Measurements from ENCODE around the gene MBOAT7. TPM values are rescaled to one million over a fixed set of nuclear protein-coding genes. Genes with fewer than 3 reads are reported as not detected.

The MBOAT7 gene
- polyA plus RNA-seq, 2 of the 4 experiments (the other 2 are of a cell fraction) = 42.1 to 142 TPM

- TF ChIP-seq PBX3 (IDR thresholded peaks at IDR 0.05) (no peak), FOSB (CRISPR knock-in tag; IDR thresholded peaks at IDR 0.05) (no peak), JUNB (IDR thresholded peaks at IDR 0.05) (no peak), BHLHE40 (IDR thresholded peaks at IDR 0.05; ENCODE audit: low read depth, low read length) (no peak), NFE2L2 (conservative IDR thresholded peaks at IDR 0.05; ENCODE audit: low read length) (no peak), RCOR1 (IDR thresholded peaks at IDR 0.05; ENCODE audit: low read depth, low read length) (no peak), MYC (IDR thresholded peaks at IDR 0.05; ENCODE audit: borderline replicate concordance, low read length) (no peak), GATA3 (IDR thresholded peaks at IDR 0.05; ENCODE audit: borderline replicate concordance) (no peak), NR3C1 (IDR thresholded peaks at IDR 0.05) (no peak), ATOH8 (CRISPR knock-in tag; IDR thresholded peaks at IDR 0.05; ENCODE audit: low read depth) (no peak), SREBF2 (IDR thresholded peaks at IDR 0.05) (no peak), CEBPB (IDR thresholded peaks at IDR 0.05) (no peak), CHD2 (IDR thresholded peaks at IDR 0.05; ENCODE audit: low read length, partially characterized antibody) (peak; percentile 7), HEYL (CRISPR knock-in tag; IDR thresholded peaks at IDR 0.05) (no peak), HDAC2 (IDR thresholded peaks at IDR 0.05) (no peak)
- TF ChIP-seq, protein P1, sequence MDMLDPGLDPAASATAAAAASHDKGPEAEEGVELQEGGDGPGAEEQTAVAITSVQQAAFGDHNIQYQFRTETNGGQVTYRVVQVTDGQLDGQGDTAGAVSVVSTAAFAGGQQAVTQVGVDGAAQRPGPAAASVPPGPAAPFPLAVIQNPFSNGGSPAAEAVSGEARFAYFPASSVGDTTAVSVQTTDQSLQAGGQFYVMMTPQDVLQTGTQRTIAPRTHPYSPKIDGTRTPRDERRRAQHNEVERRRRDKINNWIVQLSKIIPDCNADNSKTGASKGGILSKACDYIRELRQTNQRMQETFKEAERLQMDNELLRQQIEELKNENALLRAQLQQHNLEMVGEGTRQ (IDR thresholded peaks at IDR 0.05) = no peak
- TF ChIP-seq, protein P2, sequence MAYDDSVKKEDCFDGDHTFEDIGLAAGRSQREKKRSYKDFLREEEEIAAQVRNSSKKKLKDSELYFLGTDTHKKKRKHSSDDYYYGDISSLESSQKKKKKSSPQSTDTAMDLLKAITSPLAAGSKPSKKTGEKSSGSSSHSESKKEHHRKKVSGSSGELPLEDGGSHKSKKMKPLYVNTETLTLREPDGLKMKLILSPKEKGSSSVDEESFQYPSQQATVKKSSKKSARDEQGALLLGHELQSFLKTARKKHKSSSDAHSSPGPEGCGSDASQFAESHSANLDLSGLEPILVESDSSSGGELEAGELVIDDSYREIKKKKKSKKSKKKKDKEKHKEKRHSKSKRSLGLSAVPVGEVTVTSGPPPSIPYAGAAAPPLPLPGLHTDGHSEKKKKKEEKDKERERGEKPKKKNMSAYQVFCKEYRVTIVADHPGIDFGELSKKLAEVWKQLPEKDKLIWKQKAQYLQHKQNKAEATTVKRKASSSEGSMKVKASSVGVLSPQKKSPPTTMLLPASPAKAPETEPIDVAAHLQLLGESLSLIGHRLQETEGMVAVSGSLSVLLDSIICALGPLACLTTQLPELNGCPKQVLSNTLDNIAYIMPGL (CRISPR knock-in tag; IDR thresholded peaks at IDR 0.05; ENCODE audit: borderline replicate concordance) = no peak
Observed at GRCh38 chr19:54137699-54138488, 51.5 kb downstream of the MBOAT7 start, which contains the start of gene CNOT3 (continued).

- Histone ChIP-seq H3K9me3 (no peaks in the 10 kb centered on the region), H3K4me2 (peak overlapping the region; percentile 94), H3K4me1 (peaks cover 15% of the 10 kb centered on the region; the same call in 2 of the 3 replicates), H3K27ac (peak overlapping the region; percentile 94 to 95), H3K4me3 (peak overlapping the region; percentile 84)
- under 1% methylated on average over 44 of the region's 46 CpGs for WGBS (ENCODE audit: missing lambda C conversion rate)
- FAIRE-seq (peak; percentile 99), ATAC-seq (peak; percentile 79 to 92), DNase-seq (ENCODE audit: low read depth in 1 of 2, low spot score in 1 of 2) (peak; percentile 100)
- CTCF ChIA-PET = interaction anchor here (0.7 to 2.8 kb wide), 11 partner anchors 12 to 260 kb away, joined by 3 to 9 read pairs (median 4); partner anchors contain the start of gene LENG1
- POLR2A ChIA-PET = interaction anchor here (0.6 to 3.4 kb wide), 28 partner anchors 8 to 1516 kb away, joined by 3 to 51 read pairs (median 6); partner anchors contain the start of genes LENG1, LENG8, MBOAT7 and MYADM
- no peak for TF ChIP-seq MAFK (IDR thresholded peaks at IDR 0.05; ENCODE audit: partially characterized antibody)
- no peak for TF ChIP-seq RCOR1 (IDR thresholded peaks at IDR 0.05; ENCODE audit: low read depth, low read length)
- TF ChIP-seq JUN (IDR thresholded peaks at IDR 0.05) = no peak
- TF ChIP-seq FOXS1 (CRISPR knock-in tag; IDR thresholded peaks at IDR 0.05) = no peak
- TF ChIP-seq POLR2A (IDR thresholded peaks at IDR 0.05; ENCODE audit: low read length) = peak; percentile 69
- TF ChIP-seq HOXB13 (CRISPR knock-in tag; IDR thresholded peaks at IDR 0.05; ENCODE audit: low read depth) = no peak
- TF ChIP-seq, protein P3, sequence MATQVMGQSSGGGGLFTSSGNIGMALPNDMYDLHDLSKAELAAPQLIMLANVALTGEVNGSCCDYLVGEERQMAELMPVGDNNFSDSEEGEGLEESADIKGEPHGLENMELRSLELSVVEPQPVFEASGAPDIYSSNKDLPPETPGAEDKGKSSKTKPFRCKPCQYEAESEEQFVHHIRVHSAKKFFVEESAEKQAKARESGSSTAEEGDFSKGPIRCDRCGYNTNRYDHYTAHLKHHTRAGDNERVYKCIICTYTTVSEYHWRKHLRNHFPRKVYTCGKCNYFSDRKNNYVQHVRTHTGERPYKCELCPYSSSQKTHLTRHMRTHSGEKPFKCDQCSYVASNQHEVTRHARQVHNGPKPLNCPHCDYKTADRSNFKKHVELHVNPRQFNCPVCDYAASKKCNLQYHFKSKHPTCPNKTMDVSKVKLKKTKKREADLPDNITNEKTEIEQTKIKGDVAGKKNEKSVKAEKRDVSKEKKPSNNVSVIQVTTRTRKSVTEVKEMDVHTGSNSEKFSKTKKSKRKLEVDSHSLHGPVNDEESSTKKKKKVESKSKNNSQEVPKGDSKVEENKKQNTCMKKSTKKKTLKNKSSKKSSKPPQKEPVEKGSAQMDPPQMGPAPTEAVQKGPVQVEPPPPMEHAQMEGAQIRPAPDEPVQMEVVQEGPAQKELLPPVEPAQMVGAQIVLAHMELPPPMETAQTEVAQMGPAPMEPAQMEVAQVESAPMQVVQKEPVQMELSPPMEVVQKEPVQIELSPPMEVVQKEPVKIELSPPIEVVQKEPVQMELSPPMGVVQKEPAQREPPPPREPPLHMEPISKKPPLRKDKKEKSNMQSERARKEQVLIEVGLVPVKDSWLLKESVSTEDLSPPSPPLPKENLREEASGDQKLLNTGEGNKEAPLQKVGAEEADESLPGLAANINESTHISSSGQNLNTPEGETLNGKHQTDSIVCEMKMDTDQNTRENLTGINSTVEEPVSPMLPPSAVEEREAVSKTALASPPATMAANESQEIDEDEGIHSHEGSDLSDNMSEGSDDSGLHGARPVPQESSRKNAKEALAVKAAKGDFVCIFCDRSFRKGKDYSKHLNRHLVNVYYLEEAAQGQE (IDR thresholded peaks at IDR 0.05) = peak; percentile 32; the same call in 1 of the 2 replicates
- TF ChIP-seq CBX2 (IDR thresholded peaks at IDR 0.05; ENCODE audit: borderline replicate concordance, low read depth) = no peak
- no peak for TF ChIP-seq FOSL2 (IDR thresholded peaks at IDR 0.05)
- TF ChIP-seq FOSL2 (CRISPR knock-in tag; IDR thresholded peaks at IDR 0.05) = no peak
- TF ChIP-seq KDM5A (IDR thresholded peaks at IDR 0.05) = no peak
- TF ChIP-seq CBX8 (IDR thresholded peaks at IDR 0.05) = no peak
- TF ChIP-seq NFE2L2 (conservative IDR thresholded peaks at IDR 0.05; ENCODE audit: low read length) = no peak
- no peak for TF ChIP-seq SREBF2 (IDR thresholded peaks at IDR 0.05)
- TF ChIP-seq POLR2AphosphoS2 (conservative IDR thresholded peaks at IDR 0.05; ENCODE audit: low read length) = no peak
- peak; percentile 7 for TF ChIP-seq CHD2 (IDR thresholded peaks at IDR 0.05; ENCODE audit: low read length, partially characterized antibody)
- peak; percentile 26 for TF ChIP-seq MAX (IDR thresholded peaks at IDR 0.05)
Observed at GRCh38 chr19:54136864-54137698, 52.3 kb downstream of the MBOAT7 start.

All from A549 (cell line).